ENCODE data around the gene RGSL1.

The RGSL1 gene

DNA sequence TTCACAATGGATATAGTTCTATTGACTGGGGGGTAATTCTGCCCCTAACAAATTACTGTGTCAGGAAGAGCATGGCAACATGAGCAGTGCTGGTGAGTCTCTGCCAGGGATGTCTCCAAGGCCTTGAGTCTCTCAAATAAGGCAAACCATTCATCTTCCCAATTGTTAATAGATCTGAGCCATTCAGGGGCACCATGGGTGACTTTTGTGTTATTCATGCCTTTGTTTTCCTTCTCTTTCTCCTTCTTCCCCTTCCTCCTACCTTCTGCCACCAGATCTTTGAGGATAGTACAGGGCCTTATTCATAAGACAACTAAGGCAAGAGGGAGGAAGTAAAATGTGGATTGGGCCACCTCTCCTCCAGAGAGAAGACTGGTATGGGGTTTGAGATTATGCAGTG is at the start of gene RGSL1:
Gene RGSL1, plus strand, starts transcription at position 60 of the 400 bp plus-strand sequence. Its CDS starts 20 bp downstream, at position 80.
- DNase-seq: no peak

DNA sequence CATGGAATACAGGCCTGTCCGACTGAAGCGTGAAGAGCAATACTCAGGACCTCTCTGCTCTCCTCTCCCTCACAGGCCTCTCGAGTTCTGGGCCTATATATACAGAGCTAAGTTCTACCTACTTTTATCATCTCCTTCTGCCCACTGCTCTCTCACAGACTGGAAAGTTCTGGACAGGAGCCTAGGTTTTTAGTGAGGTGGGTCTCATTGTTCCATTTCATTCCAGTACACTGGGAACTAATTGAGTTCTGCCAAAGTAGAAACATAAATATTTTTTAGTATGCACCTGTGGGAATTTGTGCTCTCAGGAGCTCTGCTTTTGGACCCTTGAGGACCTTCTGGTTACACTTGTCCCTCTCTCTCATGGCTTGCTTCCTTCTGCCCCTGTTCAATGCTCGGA is 49.4 kb upstream of the RGSL1 start, which contains the start of gene TEDDM1:
Gene TEDDM1, minus strand, starts transcription at position 101 of the 400 bp plus-strand sequence. CDS start 182 bp downstream, outside the sequence.
- no peak for DNase-seq

DNA sequence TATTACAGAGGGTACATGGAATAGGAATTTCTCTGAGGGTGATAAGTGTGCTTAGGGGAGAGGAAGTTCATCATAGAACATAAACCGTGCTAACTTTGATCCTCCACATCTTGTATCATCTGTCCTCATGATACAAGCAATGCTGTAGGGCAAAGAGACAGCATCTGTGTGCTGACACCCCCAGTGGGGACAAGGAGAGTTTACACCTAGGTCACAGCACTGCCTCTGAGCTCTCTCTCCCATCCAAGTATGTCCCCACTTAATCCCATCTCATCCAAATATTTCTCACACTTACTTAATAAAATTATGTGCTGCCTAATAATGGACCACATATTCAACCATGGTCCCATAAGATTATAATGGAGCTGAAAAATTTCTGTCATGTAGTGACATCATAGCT is 45.2 kb upstream of the RGSL1 start:
- DNase-seq: peak; percentile 54

DNA sequence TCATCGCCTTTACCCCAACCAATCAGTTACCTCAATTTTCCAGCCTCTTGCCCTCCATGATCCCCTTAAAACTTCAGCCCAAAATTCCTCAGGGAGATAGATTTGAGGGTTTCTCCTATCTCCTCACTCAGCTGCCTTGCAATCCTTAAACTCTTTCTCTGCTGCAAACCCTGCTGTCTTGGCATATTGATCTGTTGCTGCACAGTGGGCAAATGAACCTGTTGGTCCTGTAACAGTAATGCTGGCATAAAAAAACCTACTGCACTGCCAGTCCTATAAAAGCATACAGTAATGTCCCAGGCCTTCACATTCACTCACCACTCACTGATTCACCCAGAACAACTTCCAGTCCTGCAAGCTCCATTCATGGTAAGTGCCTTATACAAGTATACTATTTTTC is 44.4 kb upstream of the RGSL1 start:
- no peak for DNase-seq

DNA sequence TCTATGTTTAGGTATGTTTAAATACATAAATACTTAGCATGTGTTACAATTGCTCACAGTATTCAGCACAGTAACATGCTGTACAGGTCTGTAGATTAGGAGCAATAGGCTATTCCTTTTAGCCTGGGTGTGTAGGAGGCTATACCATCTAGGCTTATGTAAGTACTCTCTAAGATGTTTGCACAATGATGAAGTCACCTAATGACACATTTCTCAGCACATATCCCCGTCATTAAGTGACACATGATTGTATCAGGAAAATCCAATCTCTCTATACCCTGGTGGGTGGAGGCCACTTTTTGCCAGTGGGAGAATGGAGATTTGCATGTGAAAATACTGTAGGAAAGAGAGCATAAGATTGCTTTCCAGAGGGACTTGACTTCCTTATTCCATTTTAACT is 43.9 kb upstream of the RGSL1 start:
- no peak for DNase-seq

DNA sequence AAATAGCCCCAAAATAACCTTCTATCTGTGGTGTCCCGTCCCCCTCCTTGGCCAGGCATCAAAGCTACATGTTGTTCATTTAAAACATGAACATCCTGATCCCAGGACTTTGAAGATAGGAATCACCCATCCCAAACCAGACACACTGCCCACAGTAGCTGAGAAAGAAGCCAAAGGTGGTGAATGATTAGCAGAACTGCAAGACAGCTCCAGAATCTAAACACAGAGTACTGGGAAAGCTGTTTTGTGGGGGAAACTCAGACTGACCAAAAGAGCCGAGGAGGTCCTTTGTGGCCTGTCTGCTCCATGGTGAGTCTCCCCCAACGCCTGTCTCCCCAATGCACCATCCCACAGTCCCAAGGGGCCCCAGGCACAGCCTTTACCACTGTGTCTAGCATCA is 42.2 kb upstream of the RGSL1 start:
- DNase-seq: no peak

DNA sequence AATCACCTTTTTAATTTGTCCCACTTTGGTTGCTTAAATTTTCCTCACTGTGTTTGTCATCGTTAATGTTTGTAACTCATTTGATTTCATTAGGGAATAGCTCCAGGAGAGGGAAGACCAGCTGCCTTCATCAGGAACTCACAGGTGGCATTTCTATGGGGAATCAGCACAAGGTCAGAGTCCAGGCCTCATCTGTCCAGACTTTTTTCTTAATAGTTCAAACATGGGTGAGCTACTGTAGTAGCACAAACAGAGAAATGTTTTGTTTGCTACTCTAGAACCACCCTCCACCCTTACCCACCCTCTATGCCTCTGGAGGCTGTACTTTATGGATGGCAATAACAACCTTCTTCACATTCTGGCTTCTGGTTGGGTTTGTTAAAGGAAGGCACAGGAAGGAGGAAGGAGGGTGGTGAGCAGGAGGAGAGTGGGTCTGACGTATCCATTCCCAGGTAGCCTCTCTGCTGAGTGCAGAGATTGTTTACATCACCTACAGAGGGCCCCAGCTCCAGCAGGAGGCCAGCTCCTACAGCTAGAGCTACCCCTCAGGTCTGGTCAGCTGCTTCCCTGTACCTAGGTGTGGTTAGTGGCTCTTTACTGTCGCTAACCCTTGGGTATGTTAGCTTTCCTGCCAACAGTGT is 41.4 kb upstream of the RGSL1 start:
- no peak for DNase-seq

DNA sequence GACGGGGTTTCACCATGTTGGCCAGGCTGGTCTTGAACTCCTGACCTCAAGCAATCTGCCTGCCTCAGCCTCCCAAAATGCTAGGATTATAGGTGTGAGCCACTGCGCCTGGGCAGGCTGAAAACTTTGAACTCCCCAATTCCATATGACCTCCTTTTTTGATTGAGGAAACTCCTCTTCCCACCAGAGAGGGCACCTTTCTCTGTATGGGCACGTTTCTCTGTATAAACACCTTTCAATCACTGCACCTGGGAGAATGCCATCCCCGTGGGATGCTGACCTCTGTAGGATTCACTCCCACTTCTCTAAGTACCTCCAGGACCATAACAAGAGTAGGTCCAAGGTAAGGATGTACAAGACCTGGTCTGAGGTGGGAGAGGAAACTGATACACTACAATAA is 39.8 kb upstream of the RGSL1 start:
- no peak for DNase-seq

DNA sequence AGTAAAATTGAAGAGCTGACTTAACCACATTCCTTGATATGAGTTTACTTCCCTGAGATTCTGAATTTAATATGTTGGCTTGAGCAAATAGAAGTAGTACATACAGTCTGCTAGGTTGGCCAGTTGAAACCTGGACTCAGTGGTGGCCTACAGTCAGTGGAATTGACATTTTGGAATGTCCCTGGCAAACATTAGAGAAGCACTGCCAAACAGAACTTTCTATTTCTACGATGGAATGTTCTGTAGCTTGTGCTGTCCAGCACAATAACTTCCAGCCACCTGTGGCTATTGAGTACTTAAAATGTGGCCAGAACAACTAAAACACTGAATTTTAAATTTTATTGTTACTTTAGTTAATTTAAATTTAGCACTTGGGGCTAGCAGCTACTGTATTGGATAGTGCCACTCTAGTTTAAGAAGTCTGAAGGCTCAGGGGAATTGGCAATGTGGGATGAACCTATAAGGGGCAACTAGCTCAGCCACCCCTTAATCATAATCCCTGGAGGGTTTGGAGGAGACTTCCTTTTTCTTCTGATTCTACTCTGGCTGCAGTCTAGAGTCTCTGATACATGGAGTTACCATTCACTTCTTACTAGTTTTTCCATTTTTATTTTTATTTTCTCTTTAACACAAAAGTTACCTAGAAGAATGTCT is 39.2 kb upstream of the RGSL1 start:
- DNase-seq: peak; percentile 17

DNA sequence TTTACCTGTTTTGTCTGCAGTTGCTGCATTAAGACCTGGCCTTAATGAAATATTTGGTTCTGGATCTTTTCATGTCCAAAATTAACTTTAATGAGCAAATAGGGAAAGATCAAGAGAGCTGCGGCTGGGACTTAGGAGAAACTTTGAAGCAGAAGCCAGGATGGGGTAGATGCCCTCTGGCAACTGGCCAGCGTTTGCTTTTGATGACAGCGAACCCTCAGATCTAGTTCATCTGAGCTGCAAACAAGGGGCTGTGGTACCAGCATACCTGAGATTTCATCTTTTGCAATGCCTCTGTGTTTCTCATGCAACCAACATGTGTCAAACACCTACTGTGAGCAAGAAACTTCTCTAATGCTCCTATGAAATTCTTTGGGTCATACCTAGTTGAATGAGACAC is 36.5 kb upstream of the RGSL1 start:
- DNase-seq: no peak

DNA sequence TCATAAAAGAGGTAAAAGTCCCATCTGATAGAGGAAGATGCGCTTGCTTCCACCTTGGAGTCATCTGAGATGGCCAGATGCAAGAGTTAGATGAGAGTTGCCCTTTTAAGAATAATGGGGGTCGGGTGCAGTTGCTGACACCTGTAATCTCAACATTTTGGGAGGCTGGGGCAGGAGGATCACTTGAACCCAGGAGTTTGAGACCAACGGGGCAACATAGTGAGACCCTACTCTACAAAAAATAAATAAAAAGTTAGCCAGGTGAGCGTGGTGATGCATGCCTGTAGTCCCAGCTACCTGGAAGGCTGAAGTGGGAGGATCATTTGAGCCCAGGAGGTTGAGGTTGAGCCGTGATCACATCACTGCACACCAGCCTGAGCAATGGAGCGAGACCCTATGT is 36.0 kb upstream of the RGSL1 start:
- DNase-seq: no peak

DNA sequence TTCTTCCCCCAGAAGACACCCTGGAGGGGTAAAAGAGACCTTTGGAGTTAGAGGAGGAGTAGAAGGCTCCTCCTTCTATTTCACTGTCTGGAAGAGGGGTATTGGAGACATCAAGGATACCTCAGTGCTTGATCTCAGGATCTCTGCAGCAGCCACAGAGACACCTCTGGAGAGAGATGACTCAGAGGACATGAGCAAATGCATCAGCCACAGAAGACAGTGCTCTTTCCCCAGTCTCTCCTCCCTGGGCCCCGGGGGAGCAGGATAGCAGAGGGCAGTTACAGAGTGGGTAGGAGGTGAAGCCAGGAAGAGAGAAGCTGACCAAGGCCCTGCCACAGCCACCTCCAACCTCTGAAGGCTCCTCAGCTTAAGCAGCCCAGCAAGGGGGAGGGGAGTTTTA is 34.2 kb upstream of the RGSL1 start:
- DNase-seq: no peak

DNA sequence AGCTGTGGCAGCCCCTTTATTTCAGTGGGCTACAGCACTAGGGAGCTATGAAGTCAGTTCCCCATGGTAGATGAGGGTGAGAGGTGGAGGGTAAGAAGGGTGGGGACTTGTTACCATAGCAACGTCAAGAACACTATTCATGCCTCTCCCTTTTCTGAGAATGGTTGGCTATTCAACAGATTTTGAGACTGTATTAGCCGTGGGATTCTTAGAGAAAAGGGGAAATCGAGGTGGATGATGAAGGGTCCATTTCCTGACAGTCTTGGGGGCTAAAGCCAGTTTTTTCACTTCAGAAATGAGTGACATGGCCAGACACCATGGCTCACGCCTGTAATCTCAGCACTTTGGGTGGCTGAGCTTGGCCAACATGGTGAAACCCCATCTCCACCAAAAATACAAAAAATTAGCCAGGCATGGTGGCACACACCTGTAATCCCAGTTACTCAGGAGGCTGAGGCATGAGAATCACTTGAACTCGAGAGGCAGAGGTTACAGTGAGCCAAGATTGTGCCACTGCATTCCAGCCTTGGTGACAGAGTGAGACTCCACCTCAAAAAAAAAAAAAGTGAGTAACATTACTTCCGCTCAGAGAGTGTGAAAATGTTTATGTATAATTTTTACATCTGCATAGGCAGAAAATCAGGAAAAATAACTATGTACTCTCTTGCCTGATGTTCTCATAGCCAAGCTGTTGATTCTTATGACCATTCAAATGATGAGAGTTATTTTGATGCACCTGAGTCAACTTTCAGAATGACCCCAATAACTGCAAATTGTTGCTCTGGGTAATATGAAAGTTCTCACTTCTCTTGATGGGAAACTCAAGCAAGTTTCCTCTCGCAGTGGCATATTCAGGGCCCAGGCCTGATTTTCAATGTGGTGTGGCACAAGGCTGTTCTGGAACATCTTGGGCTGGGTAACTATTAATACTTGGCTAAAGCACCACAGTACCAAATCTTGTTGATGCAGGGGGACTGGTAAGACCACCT is 23.2 kb upstream of the RGSL1 start:
- peak; percentile 14 for DNase-seq

DNA sequence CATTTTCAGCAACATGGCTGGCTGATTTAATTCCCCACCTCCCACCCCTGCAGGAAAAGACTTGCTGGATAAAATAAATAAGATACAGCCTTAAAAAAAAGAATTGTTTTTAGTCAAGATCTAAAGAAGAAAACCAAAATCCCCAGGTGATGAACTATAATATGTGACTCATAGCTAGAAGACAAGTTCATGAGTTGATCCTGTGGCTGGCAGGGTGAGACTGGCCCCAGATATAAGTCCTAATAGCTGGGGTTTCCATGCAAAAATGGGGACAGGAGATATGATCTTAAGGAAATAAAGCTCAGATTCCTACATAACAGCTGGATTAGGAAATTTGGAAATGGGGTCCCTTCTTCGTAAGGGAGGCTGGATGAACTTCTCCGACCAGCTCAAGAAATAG is 21.9 kb upstream of the RGSL1 start:
- no peak for DNase-seq

DNA sequence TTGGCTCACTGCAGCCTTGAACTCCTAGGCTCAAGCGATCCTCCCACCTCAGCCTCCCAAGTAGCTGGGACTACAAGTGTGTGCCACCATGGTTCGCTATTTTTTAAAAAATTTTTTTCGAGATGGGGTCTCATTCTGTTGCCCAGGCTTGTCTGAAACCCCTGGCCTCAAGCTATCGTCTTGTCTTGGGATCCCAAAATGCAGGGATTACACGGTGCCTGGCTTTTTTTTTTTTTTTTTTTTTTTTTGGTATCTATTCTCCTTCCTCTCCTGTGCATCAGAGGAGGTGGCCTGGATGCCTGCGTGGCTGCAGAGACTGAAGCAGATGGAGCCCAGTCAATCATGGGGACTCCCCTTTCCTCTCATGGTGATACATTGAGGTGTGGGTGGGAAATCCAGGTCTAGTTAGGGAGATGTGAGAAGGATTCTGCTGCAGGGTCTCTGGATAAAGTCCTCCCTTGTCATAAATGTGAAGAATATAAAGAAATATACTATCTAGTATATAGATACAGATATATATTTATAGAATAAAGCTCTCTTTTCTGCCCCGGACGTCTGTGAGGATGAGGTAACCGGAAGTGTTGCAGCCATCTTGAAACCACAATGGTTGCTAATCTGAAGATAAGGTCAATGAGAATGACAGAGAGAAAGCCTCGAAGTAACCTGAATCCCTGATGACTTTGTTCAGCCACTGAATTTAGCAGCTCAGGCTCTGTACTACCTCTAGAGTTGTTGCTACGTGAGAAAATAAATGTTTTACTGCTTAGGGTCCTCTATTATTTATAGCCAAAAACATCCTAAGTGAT is 19.5 kb upstream of the RGSL1 start:
- DNase-seq: no peak

DNA sequence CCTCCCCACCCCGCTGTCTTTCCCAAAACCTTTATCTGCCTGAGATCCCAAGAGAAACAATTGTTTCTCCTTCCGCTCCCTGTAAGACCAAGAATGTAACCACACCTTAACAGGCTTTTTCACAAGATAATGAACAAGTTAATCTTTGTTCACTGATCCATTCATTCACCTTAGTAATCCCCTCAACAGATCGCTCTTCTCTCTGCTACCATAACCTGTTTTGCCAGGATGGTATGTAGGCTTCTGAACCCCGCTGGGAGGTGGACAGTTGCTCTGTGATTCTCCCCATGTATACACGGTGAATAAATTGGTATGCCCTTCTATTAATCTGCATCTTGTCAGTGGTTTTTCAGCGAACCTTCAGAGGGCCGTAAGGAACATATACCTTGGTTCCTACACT is 18.7 kb upstream of the RGSL1 start:
- peak; percentile 42 for DNase-seq

DNA sequence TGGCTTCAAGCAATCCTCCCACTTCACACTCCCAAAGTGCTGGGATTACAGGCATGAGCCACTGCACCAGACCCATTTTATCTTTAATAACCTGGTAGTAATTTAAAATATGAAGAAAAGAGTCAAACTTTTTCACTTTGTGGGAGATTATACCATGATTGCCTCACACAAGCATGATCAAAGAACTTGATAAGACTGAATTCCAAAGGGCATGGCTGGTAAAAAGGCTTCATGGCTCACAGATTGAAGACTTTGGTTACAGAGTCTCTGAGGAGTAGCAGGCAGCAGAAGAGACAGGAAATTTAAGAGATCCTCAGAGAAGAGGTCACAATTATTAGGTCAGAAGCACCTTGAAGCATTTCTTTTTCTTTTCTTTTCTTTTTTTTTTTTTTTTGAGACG is 16.4 kb upstream of the RGSL1 start:
- no peak for DNase-seq

DNA sequence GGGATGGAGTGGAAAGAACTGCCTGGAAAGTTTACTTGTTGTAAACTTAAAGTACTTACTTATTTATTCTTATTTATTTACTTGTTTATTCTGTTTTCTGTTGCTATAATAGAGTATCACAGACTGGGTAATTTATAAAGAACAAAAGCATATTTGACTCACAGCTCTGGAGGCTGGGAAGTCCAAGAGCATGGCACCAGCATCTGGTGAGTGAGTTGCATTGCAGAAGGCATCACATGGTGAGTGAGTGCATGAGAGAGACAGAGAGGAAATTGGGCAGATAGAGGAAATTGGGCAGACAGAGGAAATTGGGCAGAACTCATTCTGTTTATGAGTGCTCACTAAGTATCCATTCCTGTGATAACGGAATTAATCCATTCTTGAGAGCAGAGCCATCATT is 11.6 kb upstream of the RGSL1 start:
- DNase-seq: no peak

DNA sequence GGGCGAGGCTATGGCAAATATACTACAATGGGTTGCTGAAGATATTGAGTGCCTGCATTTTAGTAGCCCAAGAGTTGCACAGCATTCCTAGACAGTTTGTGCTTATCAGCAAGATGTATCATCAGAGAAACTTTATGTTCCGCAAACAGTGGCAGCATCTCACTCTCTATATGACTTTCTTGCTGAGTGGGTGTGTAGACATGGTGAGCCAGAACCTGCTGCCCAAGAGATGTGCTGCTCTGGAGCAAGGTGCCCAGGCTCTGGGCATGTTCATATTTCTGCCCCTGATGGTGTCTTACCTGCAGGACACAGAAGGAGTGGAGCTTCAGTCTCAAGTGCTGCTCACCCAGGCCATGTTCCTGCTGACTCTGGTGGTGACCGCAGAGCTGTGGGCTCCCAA is 8.2 kb upstream of the RGSL1 start:
- DNase-seq: no peak

DNA sequence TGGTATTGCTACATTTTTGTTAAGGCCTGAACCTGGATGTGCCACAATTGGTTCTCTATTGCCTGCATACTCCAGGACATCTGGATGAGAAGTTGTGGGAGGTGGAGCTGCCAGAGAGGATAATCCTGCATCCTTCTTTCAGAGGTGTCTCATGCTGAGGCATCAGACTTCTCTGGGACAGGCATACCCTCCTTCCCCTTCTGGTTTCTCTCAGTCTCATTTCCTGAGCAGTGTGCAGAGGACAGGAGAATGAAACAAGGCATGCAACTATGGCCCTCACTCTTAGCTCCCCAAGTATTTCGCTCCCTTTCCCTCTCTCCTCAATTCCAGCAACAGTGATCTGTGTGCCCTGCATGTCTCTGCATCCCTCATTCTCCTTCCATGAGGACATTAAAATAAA is 7.6 kb upstream of the RGSL1 start:
- no peak for DNase-seq

DNA sequence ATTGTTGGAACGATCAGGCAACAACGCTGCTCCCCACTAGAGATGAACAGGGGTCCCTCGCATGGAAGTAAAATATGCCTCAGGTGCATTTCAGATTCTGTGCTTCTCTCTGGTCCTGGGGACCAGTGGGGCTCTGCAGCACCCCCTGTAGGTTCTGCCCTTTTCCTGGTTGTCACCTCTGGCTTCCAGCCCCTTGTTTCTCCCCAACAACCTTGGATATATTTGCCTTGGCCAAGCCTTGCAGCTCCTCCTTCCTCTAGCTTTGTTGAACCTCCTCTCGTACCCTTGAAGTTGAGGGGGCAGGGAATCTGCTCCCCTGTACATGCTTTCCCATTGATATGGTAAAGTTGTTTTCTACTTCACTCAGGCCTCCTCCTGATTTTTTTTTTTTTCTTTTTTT is 5.4 kb upstream of the RGSL1 start:
- DNase-seq: peak; percentile 14

DNA sequence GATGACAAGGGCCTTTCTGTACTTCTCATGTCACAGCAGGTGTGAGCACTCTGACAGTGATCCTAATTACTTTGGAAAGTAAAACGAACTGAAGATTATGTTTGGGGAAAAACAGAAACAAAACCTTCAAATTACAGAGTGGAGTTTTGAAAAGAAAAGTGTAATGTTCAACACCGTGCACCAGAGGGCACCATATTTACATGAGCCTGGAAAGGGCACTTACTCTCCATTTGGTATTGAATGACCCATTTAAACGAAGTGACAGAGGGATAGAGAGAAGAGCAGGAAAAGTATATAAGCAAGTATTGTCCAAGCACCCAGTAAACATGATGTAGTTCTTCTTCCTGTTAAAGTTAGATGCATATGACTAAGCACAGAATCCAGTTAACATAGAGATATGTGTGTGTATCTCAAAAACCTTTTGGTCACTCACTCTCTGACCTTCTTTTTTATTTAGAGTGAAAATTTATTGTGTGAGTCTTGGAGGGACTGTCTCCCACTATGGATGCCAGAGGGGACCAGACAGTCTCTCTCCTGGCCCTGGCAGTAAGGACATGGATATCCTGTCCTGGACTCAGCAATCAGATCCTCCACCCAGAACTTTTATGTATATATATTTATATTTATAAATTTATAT is 3.8 kb upstream of the RGSL1 start:
- DNase-seq: peak; percentile 80

Data from NCI-H82 (cell line).